Measurements from ENCODE around the gene MYO18B.

MYO18B gene

DNA sequence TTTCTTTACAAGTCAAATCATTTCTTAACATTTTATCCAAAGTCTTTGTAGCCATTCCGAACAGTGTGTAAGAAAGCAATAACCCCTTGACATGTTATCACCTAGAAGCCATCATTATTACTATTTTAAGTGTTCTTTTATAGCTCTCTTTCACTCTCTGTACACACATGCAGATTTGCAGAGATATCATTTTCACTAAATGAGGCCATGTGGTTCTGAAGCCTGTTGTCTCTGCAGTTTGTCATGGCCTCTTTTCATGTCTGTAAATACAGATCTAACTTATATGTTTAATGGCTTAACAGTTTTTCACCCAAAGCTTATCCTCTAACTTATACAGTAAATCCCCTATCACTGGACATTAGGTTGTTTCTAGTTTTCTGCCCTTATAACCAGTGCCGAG, 166.8 kb downstream of the MYO18B start:
- no peak for DNase-seq

DNA sequence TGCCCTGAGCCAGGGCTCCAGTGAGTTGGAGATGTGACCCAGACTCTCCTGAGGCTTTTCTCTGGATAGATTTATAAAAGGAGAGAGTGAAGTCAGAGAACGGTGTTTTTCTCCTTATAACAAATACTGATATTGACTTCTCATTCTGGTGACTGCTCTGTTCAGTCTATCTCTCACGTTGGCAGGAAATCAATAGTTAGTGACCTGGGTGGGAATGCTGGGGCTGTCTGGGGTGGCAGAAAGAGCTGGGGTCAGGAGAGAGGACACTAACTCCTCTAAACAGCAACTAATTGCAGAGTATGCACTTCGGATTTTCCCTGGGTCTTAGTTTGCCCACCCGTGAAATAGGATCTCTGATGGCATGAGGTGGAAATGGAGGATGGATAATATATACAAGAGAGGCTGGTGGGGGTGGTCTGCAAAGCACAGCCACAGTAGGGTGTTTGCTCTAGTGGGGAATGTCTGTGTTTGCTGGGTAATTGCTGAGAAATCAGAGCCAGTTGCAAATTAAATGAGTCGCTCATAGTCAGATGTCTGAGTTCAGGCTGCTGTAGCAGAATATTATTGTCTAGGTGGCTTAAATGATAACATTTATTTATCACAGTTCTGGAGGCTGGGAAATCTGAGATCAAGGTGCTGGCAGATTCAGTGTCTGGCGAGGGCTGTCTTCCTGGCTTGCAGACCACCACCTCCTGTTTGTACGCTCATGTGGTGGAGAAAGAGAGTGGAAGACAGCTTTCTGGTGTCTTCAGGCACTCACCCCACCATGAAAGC, 167.8 kb downstream of the MYO18B start:
- DNase-seq, result no peak

DNA sequence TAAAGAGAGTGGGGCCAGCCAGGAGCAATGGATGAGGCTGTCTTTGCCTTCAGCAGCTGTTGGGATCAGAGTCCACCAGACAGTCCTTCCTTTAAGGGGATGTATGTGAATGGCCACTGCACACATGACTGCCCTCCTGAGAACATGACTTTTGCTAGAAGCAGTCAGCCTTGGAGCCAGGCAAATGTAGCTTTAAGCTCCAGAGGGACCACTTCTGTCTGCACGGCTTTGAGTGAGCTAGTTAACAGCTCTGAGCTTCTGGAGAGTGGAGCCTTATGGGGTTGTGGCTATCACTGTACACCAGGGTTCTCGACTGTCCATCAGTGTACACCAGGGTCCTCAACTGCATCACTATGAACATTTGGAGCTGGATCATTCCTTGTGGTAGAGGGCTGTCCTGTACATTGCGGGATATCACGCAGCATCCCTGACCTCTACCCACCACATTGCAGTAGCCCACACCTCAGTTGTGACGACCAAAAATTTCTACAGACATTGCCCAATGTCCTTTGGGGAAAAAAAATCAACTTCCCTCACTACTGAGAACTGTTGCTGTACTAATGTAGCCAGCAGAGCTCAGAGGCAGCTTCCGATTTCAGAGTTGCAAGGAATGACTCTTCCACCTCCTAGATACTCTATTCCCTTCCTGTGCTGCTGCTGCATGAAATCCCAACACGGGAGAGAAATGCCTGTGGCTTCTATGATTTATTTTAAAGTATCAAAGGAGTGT, 169.4 kb downstream of the MYO18B start:
- no peak for DNase-seq

DNA sequence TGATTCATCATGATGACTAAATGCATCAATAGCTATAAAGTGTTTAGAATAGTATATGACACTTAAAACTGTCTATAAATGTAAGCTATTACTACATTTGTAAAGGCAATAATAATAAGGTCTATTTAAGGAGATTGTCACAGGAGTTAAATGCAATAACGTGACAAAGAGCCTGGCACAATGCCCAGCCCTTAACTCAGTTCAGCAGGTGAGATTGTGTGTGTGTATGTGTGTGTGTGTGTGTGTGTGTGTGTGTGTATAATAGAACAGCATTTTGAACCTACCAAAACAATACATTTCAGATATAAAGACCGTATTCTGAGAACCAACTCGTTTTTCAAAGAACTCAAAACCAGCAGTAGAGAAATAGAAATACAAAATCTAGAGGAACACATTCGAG, 177.5 kb downstream of the MYO18B start:
- no peak for DNase-seq

GRCh38 chr22:25922141-25922540, 180.2 kb downstream of the MYO18B start:
- DNase-seq, result no peak

GRCh38 chr22:25923914-25924313, 181.9 kb downstream of the MYO18B start:
- no peak for DNase-seq

- DNase-seq, result no peak
Observed at GRCh38 chr22:25928038-25928437, 186.1 kb downstream of the MYO18B start.

DNA sequence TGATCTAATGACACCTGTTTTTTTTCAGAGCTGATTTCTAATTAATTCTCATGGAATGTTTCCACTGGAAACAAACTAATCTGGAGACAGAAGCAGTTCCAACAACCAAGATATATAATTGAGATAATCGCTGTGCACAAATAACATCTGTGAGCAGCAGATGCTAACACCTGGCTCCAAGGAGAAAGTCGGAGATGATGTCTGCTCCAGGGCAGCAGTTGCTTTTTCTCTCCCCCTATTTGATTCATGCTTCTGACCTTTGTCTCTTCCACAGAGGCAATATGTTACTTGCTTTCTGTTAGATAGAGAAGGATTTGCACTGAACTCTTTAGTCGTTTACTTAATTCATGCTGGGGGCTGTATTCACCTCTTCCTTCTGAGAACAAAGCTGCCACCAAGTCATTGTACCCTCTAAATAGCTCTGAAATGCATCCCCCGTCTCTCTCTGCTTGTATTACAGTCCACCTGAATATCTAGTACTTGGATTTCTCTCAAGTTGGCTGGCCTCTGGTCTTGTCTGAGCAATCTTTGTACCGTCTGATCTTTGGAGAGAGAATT, 187.4 kb downstream of the MYO18B start:
- no peak for DNase-seq

DNA sequence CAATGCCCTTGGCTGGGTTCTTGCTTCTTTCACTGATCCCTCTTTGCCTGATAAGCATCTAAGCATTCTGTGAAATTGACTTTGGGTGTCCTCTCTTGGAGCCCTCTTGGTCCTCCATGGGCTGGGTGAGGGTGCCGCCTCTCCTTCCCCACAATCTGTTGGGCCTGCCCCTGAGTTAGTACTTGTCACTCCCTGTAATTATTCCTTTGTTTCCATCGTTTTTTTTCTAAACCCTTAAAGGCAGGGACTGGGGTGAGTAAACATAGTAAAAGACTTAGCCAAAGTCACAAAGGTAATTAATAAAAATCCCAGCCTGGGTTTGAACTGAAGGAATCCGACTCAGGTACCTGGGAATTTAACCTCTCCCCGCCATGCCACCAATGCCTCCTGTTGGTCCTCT, 188.1 kb downstream of the MYO18B start:
- no peak for DNase-seq

GRCh38 chr22:25930788-25931310, 188.9 kb downstream of the MYO18B start:
- no peak for DNase-seq

DNA sequence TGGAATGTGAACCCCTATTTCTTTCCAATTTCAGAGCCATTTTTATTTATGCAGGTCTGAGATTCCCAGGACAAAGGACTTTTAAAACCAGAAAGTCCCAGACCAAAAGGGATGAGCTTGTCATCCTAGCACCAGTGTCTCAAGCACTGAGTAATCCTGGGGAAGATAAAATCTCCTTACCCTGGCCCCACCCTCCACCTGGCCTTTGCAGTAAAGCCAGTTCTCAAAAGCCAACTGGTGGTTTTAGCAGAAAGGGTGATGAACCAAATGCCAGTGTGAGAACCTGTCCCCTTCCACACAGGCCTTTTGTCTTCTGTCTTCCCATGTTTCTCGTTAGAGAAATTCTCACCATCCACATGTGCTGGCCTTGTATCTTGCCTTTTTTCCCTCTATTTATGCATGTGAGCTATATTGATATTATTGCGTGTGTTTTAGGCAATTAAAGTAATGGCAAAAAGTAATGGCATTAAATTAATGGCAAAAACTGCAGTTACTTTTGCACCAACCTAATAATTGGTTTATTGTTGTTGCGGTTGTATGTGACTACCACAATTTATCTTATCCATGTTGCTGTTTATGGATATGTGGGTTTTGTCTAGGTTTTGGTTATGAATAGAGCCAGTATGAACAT, 191.3 kb downstream of the MYO18B start:
- DNase-seq, result no peak

- no peak for DNase-seq
Observed at GRCh38 chr22:25935266-25936058, 193.5 kb downstream of the MYO18B start.

DNA sequence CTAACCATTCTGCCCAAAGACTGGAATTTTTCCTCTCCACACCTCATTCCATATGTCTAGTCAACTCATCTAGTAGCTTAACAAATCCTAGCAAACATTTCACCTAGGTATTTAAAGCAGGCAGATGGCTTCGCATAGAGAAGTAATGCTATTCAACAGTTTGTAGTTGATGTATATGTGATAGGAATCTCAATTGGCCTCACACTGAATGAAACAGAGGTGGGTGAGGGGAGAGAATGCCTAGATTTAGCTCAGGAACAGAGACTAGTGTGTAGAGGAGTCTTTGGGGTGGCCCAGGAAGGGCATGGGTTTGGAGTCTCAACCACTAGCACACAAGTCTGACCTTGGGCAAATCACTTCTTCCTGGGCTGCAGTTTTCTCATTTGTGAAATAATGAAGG, 196.2 kb downstream of the MYO18B start:
- DNase-seq, result no peak

DNA sequence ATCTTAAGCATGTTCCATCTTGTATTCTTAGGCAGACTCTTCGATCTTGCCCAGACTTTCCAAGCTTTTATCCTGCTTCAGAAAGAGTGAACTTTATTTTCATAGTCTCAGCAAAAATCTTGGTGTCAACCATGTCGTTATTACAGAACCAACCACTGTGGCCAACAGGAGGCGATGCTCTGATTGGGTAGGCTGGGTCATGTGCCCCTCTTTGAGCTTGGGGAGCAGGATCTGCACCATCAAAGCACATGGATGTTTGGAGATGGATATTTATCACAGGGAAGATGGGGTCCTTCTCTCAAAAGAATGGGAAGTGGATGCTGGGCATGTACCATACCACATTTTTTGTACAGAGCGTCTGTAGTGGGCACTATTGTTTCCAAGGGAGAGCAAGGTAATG, 197.4 kb downstream of the MYO18B start:
- DNase-seq, result no peak

DNA sequence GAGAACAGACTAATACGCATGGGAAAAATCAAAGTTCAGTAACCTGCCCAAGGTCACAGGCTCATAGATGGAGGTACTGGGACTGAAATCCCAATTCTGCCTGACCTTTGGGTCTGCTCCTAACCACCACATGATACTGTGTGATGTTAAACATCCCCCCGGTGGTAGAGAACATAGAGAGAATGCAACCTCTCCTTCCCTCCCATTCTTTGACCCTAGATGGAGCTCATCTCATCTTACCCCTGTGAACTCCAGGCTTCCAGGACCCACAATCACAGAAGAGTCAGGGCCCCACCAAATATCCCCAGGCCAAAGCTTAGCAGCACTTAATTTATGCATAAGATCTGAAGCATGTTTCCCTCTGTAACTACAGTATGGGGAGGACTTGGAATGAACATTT, 198.5 kb downstream of the MYO18B start:
- no peak for DNase-seq

GRCh38 chr22:25941365-25941960, 199.5 kb downstream of the MYO18B start:
- no peak for DNase-seq

DNA sequence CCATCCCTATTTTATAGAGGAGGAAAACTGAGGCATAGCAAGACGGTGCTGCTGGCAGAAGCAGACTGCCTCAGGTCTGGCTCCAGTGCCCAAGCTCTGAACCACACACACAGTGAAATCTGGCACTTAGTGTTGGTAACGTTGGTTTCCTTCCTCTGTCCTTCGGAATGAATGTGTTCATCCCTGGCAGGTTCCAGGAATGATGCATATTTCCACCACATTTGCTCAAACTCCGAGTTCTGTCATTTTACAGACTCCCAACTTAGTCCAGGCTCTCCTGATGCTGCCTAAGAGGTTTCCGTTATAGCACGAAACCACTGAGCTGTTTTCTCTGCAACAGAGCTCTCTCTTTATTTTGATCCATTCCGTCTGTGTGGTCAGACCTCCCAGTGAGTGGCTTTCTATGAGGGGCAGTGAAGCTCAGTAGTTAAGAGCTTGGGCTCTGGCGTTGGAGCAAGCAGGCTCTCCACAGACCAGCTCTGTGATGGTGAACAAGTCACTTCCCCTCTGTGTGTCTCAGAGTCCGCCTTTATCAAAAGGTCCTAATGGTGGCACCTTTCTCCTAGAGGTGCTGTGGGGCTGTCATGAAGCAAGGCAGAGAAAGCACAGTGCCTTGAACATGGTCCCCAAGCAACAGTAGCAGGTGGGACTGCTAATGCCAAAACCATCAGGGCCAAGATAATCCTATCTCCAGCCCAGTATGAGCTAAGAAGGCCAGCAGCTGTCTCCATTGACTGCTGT, 200.3 kb downstream of the MYO18B start:
- DNase-seq, result no peak

- no peak for DNase-seq
Observed at GRCh38 chr22:25942856-25943411, 200.9 kb downstream of the MYO18B start.

- no peak for DNase-seq
Observed at GRCh38 chr22:25950111-25950510, 208.1 kb downstream of the MYO18B start.

DNA sequence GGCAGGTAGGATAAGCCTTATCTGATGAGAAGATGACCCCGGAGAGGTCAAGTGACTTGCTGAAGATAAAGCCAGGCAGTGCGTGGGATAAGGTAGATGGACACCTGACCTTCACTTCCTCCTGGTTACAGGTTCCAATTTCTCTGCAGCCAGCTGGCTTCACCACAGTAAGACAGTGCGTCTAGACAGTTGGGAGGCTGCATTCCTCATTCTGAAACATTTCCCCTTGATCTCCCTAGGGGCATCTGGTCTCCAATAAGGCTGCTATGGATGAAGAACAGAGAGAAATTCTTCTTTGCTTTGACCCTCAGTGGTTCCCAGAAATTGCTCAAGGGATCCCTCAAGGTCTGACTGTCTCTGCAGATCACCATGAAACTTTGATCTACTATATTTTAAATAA, 211.3 kb downstream of the MYO18B start:
- DNase-seq, result no peak

GRCh38 chr22:25953919-25954318, 211.9 kb downstream of the MYO18B start:
- no peak for DNase-seq
